HepG2 (cell line): ENCODE measurements around the gene TEKT3. TPM values are rescaled to one million over a fixed set of nuclear protein-coding genes. Genes with fewer than 3 reads are reported as not detected.

Source experiments
- HMGA1 ChIP-seq: sonication (generic); formaldehyde crosslinking; conservative IDR thresholded peaks from 2 replicates; pipeline ENCODE4 v1.4.0; 2020; ENCODE audit warnings: missing genetic modification reagents
- HNF1B ChIP-seq: sonication (generic); formaldehyde crosslinking; IDR thresholded peaks from 2 replicates; pipeline ENCODE4 v1.5.1; 2020; ENCODE audit warnings: mild to moderate bottlenecking, moderate library complexity, missing genetic modification reagents
- HOXA5 ChIP-seq: sonication (generic); formaldehyde crosslinking; IDR thresholded peaks from 2 replicates; pipeline ENCODE4 v1.4.0; 2020; ENCODE audit warnings: missing genetic modification reagents
- KDM6A ChIP-seq: IDR thresholded peaks from 2 replicates; pipeline ENCODE4 v1.6.1; 2016; ENCODE audit warnings: low read depth
- MED1 ChIP-seq: sonication (generic); formaldehyde crosslinking; IDR thresholded peaks from 2 replicates; pipeline ENCODE4 v1.4.0; 2020; ENCODE audit warnings: missing genetic modification reagents
- SIN3B ChIP-seq: fragments of 150-350 bp; IDR thresholded peaks from 2 replicates; pipeline ENCODE4 v1.6.1; 2014; ENCODE audit warnings: low read length
- ZFP36L1 ChIP-seq: sonication (generic); formaldehyde crosslinking; IDR thresholded peaks from 2 replicates; pipeline ENCODE4 v1.8.0; 2022; ENCODE audit warnings: mild to moderate bottlenecking, missing genetic modification reagents, moderate library complexity
- ZKSCAN8 ChIP-seq: IDR thresholded peaks from 2 replicates; pipeline ENCODE4 v1.6.1; 2016; ENCODE audit warnings: borderline replicate concordance, missing genetic modification reagents, missing compliant biosample characterization
- ZNF772 ChIP-seq: sonication (generic); formaldehyde crosslinking; IDR thresholded peaks from 2 replicates; pipeline ENCODE4 v1.5.0; 2020; ENCODE audit warnings: mild to moderate bottlenecking, missing genetic modification reagents
- polyA plus RNA-seq, 8 experiments: library from polyadenylated mRNA; depleted of rRNA in 3 of 8; stranded (reverse) in 7 of 8; unstranded in 1 of 8; fragments of >200 nt; fragmentation: Illumina TruSeq in 4 of 8; extraction: Trizol in 4 of 8; gene quantifications; 2 replicates each; pipeline versions ENCODE4 v1.2.1 to v1.2.3, GENCODE V29; 2011 to 2016; ENCODE audit warnings: low read depth in 4 of 8, missing spikeins in 1 of 8, mixed read lengths in 1 of 8; ENCODE audit not compliant: insufficient read depth in 1 of 8
- total RNA-seq, 5 experiments: library from RNA; depleted of rRNA; stranded (reverse); fragments of >200 nt; fragmentation: Illumina TruSeq; extraction: Trizol; gene quantifications; 2 replicates each; pipeline ENCODE4 v1.2.3, GENCODE V29; 2016; ENCODE audit warnings: low read depth in 1 of 5
- TF ChIP-seq, protein P1 (sequence below), 2 experiments: fragments of 450-650 bp in 1 of 2; sonication (generic) in 1 of 2; formaldehyde crosslinking in 1 of 2; IDR thresholded peaks; 2 replicates each; pipeline versions ENCODE4 v1.6.1 to v1.8.0; 2016 to 2022; ENCODE audit warnings: antibody characterized with exemption in 1 of 2, mild to moderate bottlenecking in 1 of 2, missing genetic modification reagents in 1 of 2
- TF ChIP-seq, protein P2 (sequence below): sonication (generic); formaldehyde crosslinking; IDR thresholded peaks from 2 replicates; pipeline ENCODE4 v1.4.0; 2020; ENCODE audit warnings: missing genetic modification reagents

Gene TEKT3
- total and polyA plus RNA-seq, 2 of the 13 experiments (the other 11 are each of a cell fraction or from before 2014, with no cell fraction given): 0.58 to 0.82 TPM

DNA sequence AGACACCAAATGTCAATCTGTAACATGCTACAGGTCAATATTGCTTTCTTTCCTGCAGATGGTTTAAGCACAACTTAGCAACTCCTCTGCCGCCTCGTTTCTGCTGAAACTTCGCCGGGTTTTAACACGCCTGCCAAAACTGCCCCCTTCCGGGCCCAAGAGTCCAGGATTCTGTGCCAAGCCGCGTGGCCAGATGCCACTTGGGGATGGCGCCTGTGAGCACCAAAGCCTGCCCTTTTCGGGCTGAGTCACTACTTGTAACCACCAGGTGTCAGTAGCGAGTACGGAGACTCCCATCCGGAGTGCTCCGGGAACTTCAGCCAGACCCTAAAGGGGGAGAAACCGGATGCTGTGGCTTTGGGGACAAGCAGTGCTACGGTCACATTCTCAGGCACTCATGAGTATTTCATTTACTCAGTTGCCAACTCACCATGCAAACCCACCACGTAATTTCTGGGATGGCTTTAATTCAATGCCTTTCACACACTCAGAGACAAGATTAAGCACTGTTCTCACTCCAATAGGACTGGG is 84.1 kb downstream of the TEKT3 start (continued):
- TF ChIP-seq, protein P1, sequence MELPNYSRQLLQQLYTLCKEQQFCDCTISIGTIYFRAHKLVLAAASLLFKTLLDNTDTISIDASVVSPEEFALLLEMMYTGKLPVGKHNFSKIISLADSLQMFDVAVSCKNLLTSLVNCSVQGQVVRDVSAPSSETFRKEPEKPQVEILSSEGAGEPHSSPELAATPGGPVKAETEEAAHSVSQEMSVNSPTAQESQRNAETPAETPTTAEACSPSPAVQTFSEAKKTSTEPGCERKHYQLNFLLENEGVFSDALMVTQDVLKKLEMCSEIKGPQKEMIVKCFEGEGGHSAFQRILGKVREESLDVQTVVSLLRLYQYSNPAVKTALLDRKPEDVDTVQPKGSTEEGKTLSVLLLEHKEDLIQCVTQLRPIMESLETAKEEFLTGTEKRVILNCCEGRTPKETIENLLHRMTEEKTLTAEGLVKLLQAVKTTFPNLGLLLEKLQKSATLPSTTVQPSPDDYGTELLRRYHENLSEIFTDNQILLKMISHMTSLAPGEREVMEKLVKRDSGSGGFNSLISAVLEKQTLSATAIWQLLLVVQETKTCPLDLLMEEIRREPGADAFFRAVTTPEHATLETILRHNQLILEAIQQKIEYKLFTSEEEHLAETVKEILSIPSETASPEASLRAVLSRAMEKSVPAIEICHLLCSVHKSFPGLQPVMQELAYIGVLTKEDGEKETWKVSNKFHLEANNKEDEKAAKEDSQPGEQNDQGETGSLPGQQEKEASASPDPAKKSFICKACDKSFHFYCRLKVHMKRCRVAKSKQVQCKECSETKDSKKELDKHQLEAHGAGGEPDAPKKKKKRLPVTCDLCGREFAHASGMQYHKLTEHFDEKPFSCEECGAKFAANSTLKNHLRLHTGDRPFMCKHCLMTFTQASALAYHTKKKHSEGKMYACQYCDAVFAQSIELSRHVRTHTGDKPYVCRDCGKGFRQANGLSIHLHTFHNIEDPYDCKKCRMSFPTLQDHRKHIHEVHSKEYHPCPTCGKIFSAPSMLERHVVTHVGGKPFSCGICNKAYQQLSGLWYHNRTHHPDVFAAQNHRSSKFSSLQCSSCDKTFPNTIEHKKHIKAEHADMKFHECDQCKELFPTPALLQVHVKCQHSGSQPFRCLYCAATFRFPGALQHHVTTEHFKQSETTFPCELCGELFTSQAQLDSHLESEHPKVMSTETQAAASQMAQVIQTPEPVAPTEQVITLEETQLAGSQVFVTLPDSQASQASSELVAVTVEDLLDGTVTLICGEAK (IDR thresholded peaks at IDR 0.05): no peak
- TF ChIP-seq, protein P1 (CRISPR knock-in tag; IDR thresholded peaks at IDR 0.05): peak; percentile 40; the same call in 1 of the 2 replicates
- TF ChIP-seq SIN3B (no peak), MED1 (peak; percentile 30; the same call in 1 of the 2 replicates), ZNF772 (CRISPR knock-in tag) (peak; percentile 37; the same call in 1 of the 2 replicates), HNF1B (CRISPR knock-in tag) (peak; percentile 24; the same call in 1 of the 2 replicates), HMGA1 (CRISPR knock-in tag) (no peak), ZFP36L1 (CRISPR knock-in tag) (no peak), ZKSCAN8 (CRISPR knock-in tag) (no peak), HOXA5 (CRISPR knock-in tag) (0 out of 2 replicates have a peak, but pooled peaks have one; percentile 48), KDM6A (CRISPR knock-in tag) (no peak)
- TF ChIP-seq, protein P2, sequence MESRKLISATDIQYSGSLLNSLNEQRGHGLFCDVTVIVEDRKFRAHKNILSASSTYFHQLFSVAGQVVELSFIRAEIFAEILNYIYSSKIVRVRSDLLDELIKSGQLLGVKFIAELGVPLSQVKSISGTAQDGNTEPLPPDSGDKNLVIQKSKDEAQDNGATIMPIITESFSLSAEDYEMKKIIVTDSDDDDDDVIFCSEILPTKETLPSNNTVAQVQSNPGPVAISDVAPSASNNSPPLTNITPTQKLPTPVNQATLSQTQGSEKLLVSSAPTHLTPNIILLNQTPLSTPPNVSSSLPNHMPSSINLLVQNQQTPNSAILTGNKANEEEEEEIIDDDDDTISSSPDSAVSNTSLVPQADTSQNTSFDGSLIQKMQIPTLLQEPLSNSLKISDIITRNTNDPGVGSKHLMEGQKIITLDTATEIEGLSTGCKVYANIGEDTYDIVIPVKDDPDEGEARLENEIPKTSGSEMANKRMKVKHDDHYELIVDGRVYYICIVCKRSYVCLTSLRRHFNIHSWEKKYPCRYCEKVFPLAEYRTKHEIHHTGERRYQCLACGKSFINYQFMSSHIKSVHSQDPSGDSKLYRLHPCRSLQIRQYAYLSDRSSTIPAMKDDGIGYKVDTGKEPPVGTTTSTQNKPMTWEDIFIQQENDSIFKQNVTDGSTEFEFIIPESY (CRISPR knock-in tag): peak; percentile 96
- TF ChIP-seq, all 625 proteins: peak for 66
